Stimulated activated CD8-positive, alpha-beta memory T cell treated with anti-CD3 and anti-CD28 coated beads, Interleukin-4, amount 100 ng/mL, for 1 hour (primary cell): ENCODE results near the gene JARID2.

Experiments used
- DNase-seq, 2 donors: peaks; one replicate each; pipeline ENCODE4 v3.0.0-alpha.2; 2020; ENCODE audit warnings: low read depth in 2 of 2, low spot score in 1 of 2

The JARID2 gene

GRCh38 chr6:15331629-15332251 lies 85.9 kb downstream of the JARID2 start:
- DNase-seq: no peak

- DNase-seq: no peak
These were observed 86.6 kb downstream of the JARID2 start for GRCh38 chr6:15332446-15332845.

GRCh38 chr6:15335385-15335784 lies 89.5 kb downstream of the JARID2 start:
- DNase-seq: no peak

- no peak for DNase-seq
These were observed 90.0 kb downstream of the JARID2 start for GRCh38 chr6:15335916-15336315.

GRCh38 chr6:15336900-15337560 lies 91.2 kb downstream of the JARID2 start:
- DNase-seq: no peak

- DNase-seq: no peak
These were observed 91.7 kb downstream of the JARID2 start for GRCh38 chr6:15337582-15337981.

- DNase-seq: no peak
These were observed 92.6 kb downstream of the JARID2 start for GRCh38 chr6:15338476-15338875.

- DNase-seq: no peak
These were observed 93.2 kb downstream of the JARID2 start for GRCh38 chr6:15339081-15339480.

- no peak for DNase-seq
These were observed 94.3 kb downstream of the JARID2 start for GRCh38 chr6:15340105-15340601.

- no peak for DNase-seq
These were observed 94.9 kb downstream of the JARID2 start for GRCh38 chr6:15340775-15341174.

- no peak for DNase-seq
These were observed 95.6 kb downstream of the JARID2 start for GRCh38 chr6:15341311-15342001.

GRCh38 chr6:15342114-15342513 lies 96.2 kb downstream of the JARID2 start:
- no peak for DNase-seq

GRCh38 chr6:15343490-15344191 lies 97.8 kb downstream of the JARID2 start:
- no peak for DNase-seq

GRCh38 chr6:15344192-15344519 lies 98.3 kb downstream of the JARID2 start:
- no peak for DNase-seq

GRCh38 chr6:15344831-15345230 lies 99.0 kb downstream of the JARID2 start:
- no peak for DNase-seq

- DNase-seq: no peak
These were observed 100.4 kb downstream of the JARID2 start for GRCh38 chr6:15346315-15346714.

- no peak for DNase-seq
These were observed 102.7 kb downstream of the JARID2 start for GRCh38 chr6:15348528-15348927.

GRCh38 chr6:15349379-15349778 lies 103.5 kb downstream of the JARID2 start:
- DNase-seq: no peak

- DNase-seq: no peak
These were observed 104.7 kb downstream of the JARID2 start for GRCh38 chr6:15350386-15351083.

GRCh38 chr6:15351631-15352030 lies 105.8 kb downstream of the JARID2 start:
- no peak for DNase-seq

- DNase-seq: no peak
These were observed 106.4 kb downstream of the JARID2 start for GRCh38 chr6:15352220-15352619.
